Ascending aorta (tissue), 2 donors: ENCODE measurements around the gene RAP1A. TPM values are rescaled to one million over a fixed set of nuclear protein-coding genes. Genes with fewer than 3 reads are reported as not detected.
A peak's percentile ranks its signal among the peaks of the same experiment; 100 is the strongest.
"Not testable (repeated sequence)": the region's sequence is repeated elsewhere in the genome, so short reads cannot be mapped to it uniquely, and the experiment has no call there.

Experiments
- DNase-seq, 2 donors: peaks; one replicate each; pipeline ENCODE4 v3.0.0-alpha.2; 2019; ENCODE audit warnings: low spot score in 2 of 2
- H3K27ac ChIP-seq, 2 donors: fragments of 200-600 bp; sonication (generic); one replicate each; pipeline ENCODE4 v1.5.1; 2016 to 2017; ENCODE audit warnings: mild to moderate bottlenecking in 1 of 2
- H3K27me3 ChIP-seq: fragments of 200-600 bp; sonication (generic); one replicate; pipeline ENCODE4 v1.5.1; 2017
- H3K36me3 ChIP-seq, 2 donors: fragments of 200-600 bp; sonication (generic); one replicate each; pipeline ENCODE4 v1.5.1; 2016
- H3K4me1 ChIP-seq, 2 donors: fragments of 200-600 bp; sonication (generic); one replicate each; pipeline ENCODE4 v1.5.1; 2016 to 2017; ENCODE audit warnings: mild to moderate bottlenecking in 1 of 2
- H3K4me3 ChIP-seq, 2 donors: fragments of 200-600 bp; sonication (generic); one replicate each; pipeline ENCODE4 v1.5.1; 2016 to 2017; ENCODE audit warnings: mild to moderate bottlenecking in 1 of 2
- H3K9me3 ChIP-seq, 2 donors: fragments of 200-600 bp; sonication (generic); one replicate each; pipeline ENCODE4 v1.5.1; 2016
- CTCF ChIP-seq, 3 experiments: fragments of 200-600 bp in 2 of 3; fragments of 450-650 bp in 1 of 3; sonication (generic) in 2 of 3; IDR thresholded peaks; one replicate each; pipeline ENCODE4 v1.5.1; 2016 to 2019; ENCODE audit warnings: antibody characterized with exemption in 3 of 3, mild to moderate bottlenecking in 1 of 3, moderate library complexity in 1 of 3
- intact Hi-C: fragments of 100-400 bp; cut with DNase I; formaldehyde crosslinking; loops from one replicate; pipeline ENCODE4 v1.15.1; 2023
- total RNA-seq: library from RNA; depleted of rRNA; stranded (reverse); fragments of >200 nt; gene quantifications from one replicate; pipeline ENCODE4 v1.1.0, GENCODE V29; 2016

RAP1A gene
- total RNA-seq, 1 donor from 2014 or later: 44.1 TPM

- DNase-seq: peak in 1 of 2 donors; percentile 70
- H3K27ac ChIP-seq: no peak overlapping the region
- intact Hi-C loops: no loop called here
Observed at GRCh38 chr1:111603979-111604378, 15.6 kb upstream of the RAP1A start.

GRCh38 chr1:111604931-111605330, 14.7 kb upstream of the RAP1A start:
- no peak for TF ChIP-seq CTCF (IDR thresholded peaks at IDR 0.05)
- Histone ChIP-seq H3K4me1 (peaks cover 5 to 16% of the 10 kb centered on the region in 2 donors), H3K4me3 (no peak overlapping the region), H3K36me3 (no peaks in the 10 kb centered on the region), H3K27me3 (no peaks in the 10 kb centered on the region), H3K9me3 (no peaks in the 10 kb centered on the region), H3K27ac (peak overlapping the region; percentile 59 to 63)
- intact Hi-C loops: loop anchor here (5.0 kb wide), 1 partner anchor 98 kb away; no protein-coding TSS in a partner anchor
- no peak for DNase-seq

More at GRCh38 chr1:111603979-111604378, 15.6 kb upstream of the RAP1A start:
- Histone ChIP-seq H3K4me3 (no peak overlapping the region), H3K27me3 (no peaks in the 10 kb centered on the region), H3K36me3 (no peaks in the 10 kb centered on the region), H3K9me3 (no peaks in the 10 kb centered on the region), H3K4me1 (peaks cover 5 to 16% of the 10 kb centered on the region in 2 donors)
- no peak for TF ChIP-seq CTCF (IDR thresholded peaks at IDR 0.05)

GRCh38 chr1:111605576-111605975, 14.0 kb upstream of the RAP1A start:
- Histone ChIP-seq H3K27me3 (no peaks in the 10 kb centered on the region), H3K4me3 (no peak overlapping the region), H3K36me3 (no peaks in the 10 kb centered on the region), H3K27ac (peak overlapping the region; percentile 59 to 63), H3K4me1 (peaks cover 5 to 16% of the 10 kb centered on the region in 2 donors), H3K9me3 (no peaks in the 10 kb centered on the region)
- DNase-seq: peak in 1 of 2 donors; percentile 72
- TF ChIP-seq CTCF (IDR thresholded peaks at IDR 0.05): no peak
- intact Hi-C loops: loop anchor here (5.0 kb wide), 1 partner anchor 98 kb away; no protein-coding TSS in a partner anchor

GRCh38 chr1:111606457-111607215, 13.0 kb upstream of the RAP1A start:
- H3K36me3 ChIP-seq, H3K4me3 ChIP-seq, H3K9me3 ChIP-seq, H3K27me3 ChIP-seq: not testable (repeated sequence)
- H3K4me1 ChIP-seq: peaks cover 5 to 16% of the 10 kb centered on the region in 2 donors
- DNase-seq: peak in 1 of 2 donors; percentile 82
- peak overlapping the region; percentile 59 to 63 for H3K27ac ChIP-seq
- intact Hi-C loops: loop anchor here (5.0 kb wide), 1 partner anchor 99 kb away; no protein-coding TSS in a partner anchor

GRCh38 chr1:111608528-111608927, 11.1 kb upstream of the RAP1A start:
- not testable (repeated sequence) for DNase-seq, H3K9me3 ChIP-seq, H3K27ac ChIP-seq, H3K27me3 ChIP-seq, H3K36me3 ChIP-seq, H3K4me3 ChIP-seq
- intact Hi-C loops: loop anchor here (5.0 kb wide), 1 partner anchor 101 kb away; no protein-coding TSS in a partner anchor
- peaks cover 5 to 16% of the 10 kb centered on the region in 2 donors for H3K4me1 ChIP-seq

GRCh38 chr1:111611986-111612385, 7.6 kb upstream of the RAP1A start:
- no peak for TF ChIP-seq CTCF (IDR thresholded peaks at IDR 0.05)
- DNase-seq: no peak
- Histone ChIP-seq H3K4me1 (no peaks in the 10 kb centered on the region), H3K36me3 (no peaks in the 10 kb centered on the region), H3K27me3 (no peaks in the 10 kb centered on the region), H3K9me3 (no peaks in the 10 kb centered on the region), H3K4me3 (no peak overlapping the region), H3K27ac (no peak overlapping the region)
- intact Hi-C loops: no loop called here
